GM19438 (cell line): ENCODE results near the gene ACACA.

Source experiments
- ATAC-seq: cut with Tn5 transposase; IDR thresholded peaks from one replicate; pipeline ENCODE4 v1.9.1; 2021; ENCODE audit warnings: low read depth; ENCODE audit not compliant: unreplicated experiment

Gene ACACA

GRCh38 chr17:37109731-37110710, 296.6 kb downstream of the ACACA start:
- ATAC-seq: no peak

DNA sequence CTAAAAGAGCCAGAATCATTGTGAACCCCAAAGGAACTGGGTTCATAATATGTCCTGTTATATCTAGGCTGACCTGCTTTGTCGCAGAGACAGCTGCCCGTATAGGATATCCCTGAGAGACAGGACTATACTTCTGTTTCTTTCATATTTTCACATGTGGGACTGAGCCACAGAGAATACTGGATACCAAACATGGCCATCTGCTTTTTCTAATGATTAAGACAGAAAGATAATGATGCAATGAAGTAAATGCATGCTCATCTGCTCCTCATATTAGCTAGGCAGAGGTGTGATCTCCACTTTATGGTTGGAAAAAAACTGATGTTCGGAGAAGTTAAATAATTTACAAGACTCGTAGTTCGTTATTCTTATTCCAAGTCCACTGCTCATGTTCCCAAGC, 297.5 kb downstream of the ACACA start:
- no peak for ATAC-seq

DNA sequence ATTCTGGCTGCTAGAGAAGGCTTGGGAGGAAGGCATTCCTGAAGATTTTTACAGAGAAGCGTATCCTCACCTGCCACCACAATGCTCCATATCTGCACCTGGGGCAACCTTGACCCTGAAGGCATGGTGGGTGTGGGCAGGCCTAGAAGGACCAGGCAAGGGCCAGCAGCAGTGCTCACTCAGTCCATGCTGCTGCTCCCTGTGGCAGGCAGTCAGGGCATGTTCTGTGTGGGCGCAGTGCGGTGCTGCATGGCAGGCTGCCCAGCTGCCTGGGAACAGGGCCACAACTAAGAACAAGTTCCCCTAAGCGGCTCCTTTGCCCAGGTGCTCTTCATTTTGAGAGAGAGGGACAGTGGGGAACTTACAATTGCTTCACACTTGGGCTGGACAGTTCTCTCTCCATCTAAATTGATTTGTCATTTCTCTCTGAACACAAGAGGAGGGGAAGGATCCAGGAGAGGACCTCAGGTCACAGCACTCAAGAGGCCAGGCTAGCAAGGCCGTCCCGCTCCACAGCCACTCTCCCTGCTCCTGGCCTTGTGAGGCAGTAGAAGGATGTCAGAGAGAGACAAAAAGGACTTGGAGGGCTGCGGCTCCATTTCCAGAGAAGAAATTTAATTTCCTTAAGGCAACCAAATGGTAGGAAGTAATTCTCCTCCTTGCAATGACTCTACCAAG, 299.1 kb downstream of the ACACA start:
- ATAC-seq: no peak

DNA sequence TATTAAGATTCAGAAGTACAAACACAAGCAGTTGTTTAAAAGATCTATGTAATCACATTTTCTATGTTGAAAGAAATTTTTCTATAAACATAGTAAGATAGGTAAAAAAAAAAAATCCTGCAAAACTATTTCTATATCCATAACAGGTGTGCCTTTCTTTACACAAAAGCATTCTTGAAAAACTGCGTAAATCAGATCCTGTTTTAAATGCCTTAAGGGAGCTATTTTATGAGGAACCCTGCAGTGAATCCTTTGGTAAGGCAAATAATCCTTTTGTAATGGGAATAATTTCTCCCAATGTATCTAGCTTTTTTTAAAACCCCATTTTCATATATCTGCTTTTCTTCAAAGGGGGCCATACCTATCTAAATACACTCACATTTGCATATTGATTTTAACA, 300.6 kb downstream of the ACACA start:
- no peak for ATAC-seq

- ATAC-seq: no peak
Measured at GRCh38 chr17:37103231-37103630, 303.4 kb downstream of the ACACA start.

GRCh38 chr17:37101306-37101705, 305.3 kb downstream of the ACACA start:
- no peak for ATAC-seq

DNA sequence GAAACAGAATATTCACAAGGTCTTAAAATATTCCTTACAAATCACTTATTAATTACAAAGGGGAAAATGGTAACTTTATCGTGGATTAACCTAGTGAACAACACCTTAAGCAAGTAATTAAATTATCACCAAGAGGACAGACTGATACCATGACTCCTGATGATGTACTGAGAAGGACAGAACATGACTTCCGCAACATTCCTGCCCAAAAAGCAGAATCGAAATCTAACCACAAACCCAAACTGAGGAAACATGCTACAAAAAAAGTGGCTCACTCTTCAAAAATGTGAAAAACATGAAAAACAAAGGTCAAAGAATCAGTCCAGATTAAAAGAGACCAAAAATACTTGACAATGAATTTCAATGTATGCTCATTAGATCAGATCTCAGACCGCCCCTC, 306.4 kb downstream of the ACACA start:
- no peak for ATAC-seq

GRCh38 chr17:37098910-37099664, 307.5 kb downstream of the ACACA start:
- ATAC-seq: no peak

- no peak for ATAC-seq
Measured at GRCh38 chr17:37098152-37098551, 308.5 kb downstream of the ACACA start.

DNA sequence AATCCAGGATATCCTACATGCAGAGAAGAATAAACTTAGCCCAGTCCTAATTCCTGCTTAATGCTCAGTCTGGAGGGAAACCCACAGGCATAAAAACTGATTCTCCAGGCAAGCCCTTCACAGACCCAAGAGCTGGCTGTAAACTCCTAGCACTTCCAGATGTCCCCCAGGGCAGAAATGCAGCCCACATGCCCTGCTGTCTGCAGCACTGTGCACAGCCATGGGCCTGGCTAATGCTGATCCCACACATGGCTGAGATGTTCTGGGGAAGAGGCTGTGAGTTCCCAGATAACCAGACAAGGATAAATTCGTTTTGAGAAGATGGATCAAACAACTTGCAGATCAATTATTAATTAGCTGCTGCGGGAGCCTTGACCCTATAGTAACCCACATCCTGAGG, 309.5 kb downstream of the ACACA start:
- ATAC-seq: no peak

DNA sequence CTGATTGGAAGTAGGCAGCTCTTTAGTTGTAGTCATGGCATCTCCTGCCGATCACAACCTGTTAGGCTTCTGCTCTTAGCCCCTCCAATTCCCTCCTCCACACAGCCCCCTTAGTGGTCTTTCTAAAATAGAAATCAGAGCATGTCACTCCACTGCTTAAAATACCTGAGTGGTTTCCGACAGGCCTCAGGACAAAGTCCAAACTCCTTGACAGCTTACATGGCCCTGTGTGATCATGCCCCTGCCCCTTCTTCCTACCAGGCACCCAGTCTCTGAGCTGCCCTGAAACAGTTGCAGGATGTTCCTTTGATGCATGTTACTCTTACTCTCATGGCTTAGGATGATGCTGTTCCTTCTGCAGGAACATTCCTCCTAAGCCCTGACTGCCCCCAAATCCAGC, 310.6 kb downstream of the ACACA start:
- ATAC-seq: no peak

DNA sequence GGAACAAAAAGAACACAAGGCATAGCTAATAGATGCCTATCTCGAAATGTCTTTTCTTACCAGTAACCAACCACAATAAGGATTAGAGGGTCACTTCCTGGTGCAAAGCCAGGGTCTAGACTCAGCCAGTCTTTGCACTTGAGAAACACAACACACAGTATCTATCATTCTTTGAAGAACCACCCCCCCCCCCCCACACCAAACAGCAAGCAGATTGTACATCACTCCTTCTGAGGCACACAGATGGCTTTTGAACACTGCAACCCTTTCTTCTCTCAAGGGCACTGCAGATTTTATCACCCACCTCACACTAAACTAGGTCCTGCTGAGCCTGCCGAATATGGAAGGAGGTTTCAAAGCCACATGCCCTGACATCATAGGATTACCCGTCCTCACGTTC, 312.2 kb downstream of the ACACA start:
- ATAC-seq: no peak

GRCh38 chr17:37092701-37093100, 313.9 kb downstream of the ACACA start:
- no peak for ATAC-seq

DNA sequence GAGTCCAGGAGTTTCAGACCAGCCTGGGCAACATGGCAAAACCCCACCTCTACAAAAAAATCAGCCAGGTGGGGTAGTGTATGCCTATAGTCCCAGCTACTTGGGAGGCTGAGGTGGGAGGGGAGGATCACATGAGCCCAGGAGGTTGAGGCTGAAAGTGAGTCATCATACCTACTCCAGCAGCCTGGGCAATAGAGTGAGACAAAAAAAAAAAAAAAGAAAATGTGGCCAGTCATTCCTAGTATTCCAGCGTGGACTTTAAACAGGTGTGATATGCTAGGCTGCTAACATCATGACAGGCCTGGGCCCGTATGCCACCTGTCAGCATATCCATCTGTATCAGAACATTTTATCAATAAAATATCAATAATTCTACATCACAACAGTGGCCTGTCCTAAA, 314.6 kb downstream of the ACACA start:
- ATAC-seq: no peak

DNA sequence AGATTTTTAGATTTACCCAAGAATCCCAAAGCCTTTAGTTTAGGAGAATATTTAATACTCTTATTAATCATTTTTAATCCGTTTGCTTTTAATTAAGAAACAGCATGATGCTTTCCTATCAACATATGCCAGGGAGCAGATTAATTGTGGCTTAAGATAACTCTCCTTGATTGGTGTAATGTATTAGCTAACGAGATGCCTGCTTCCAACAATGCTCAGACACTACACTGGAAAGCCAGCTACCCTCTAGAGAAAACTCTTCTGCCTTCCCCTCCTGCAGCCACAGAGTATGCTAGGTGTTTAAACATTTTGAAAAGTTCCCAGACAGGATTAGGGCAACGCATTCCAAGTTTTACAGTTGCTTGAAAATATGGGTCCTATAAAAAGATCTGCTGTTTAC, 315.7 kb downstream of the ACACA start:
- no peak for ATAC-seq

DNA sequence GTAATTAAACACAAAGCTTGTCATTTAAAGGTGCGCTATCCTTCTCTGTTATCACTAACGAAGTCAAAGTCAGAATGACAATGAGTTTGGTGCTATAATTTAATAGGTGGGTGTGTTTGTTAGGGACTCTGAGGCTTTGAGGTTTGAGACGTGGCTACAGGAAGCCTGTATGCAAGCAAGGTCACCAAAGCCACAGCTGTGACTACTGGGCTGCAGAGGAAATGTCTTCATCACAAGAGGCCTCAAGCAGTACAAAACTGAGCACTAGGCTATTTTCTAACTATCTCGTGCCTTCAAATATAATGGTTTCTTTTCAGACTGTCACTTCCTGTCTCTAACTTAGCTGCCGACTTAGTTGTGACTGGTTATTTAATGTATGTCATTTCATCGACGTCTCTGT, 316.7 kb downstream of the ACACA start:
- ATAC-seq: no peak

DNA sequence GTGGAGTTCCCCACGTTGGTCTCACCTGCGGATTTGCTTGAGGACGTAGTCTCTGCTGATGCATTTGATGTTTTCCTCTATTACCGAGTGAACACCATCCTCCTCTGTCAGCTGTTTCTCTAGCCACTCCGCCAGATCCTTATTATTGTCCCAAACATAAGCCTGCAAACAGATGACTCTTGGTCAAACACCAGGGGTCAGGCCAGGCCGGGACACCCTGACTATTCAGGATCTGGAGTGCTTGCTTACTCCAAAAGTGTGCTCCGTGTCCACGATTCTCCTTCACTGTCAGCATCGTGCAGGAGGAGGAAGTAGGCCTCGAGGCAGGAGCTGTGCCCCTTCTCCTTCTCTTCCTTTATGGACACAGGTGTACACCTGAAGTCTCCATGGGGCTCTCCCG, 317.7 kb downstream of the ACACA start:
- no peak for ATAC-seq

- ATAC-seq: no peak
Measured at GRCh38 chr17:37088459-37088858, 318.2 kb downstream of the ACACA start.

- no peak for ATAC-seq
Measured at GRCh38 chr17:37087683-37088082, 319.0 kb downstream of the ACACA start.

GRCh38 chr17:37086948-37087347, 319.7 kb downstream of the ACACA start:
- ATAC-seq: no peak

- ATAC-seq: no peak
Measured at GRCh38 chr17:37086334-37086733, 320.3 kb downstream of the ACACA start.
